PC-3 (cell line): ENCODE data around the gene C2orf78. TPM values are rescaled to one million over a fixed set of nuclear protein-coding genes. Genes with fewer than 3 reads are reported as not detected.

Source experiments
- ATAC-seq: fragments of 200-7000 bp; cut with Tn5 transposase; 2 replicates; pipeline ENCODE4 v1.9.1; 2020; ENCODE audit warnings: mild to moderate bottlenecking, moderate library complexity
- BruUV-seq: library from RNA; stranded (reverse); fragments of 400-500 nt; replicated peaks from 2 replicates; lab custom pipeline; 2021; lab: Mats Ljungman, UMichigan
- CTCF ChIA-PET: fragments of 300-600 bp; sonication (Branson Sonifier 250); formaldehyde crosslinking; loops from one replicate; lab custom pipeline; 2022; ENCODE audit warnings: antibody characterized with exemption; lab: Charles Lee
- POLR2A ChIA-PET: fragments of 300-600 bp; sonication (Branson Sonifier 250); formaldehyde crosslinking; loops from one replicate; lab custom pipeline; 2022; ENCODE audit warnings: antibody characterized with exemption; ENCODE audit not compliant: unreplicated experiment; lab: Charles Lee
- DNase-seq: peaks from one replicate; pipeline ENCODE4 v3.0.0-alpha.2; 2015
- H2AFZ ChIP-seq: fragments of 300-600 bp; sonication (generic); 2 replicates; pipeline ENCODE4 v1.6.0; 2016; ENCODE audit warnings: antibody characterized with exemption, low read length
- H3F3A ChIP-seq: fragments of 300-600 bp; sonication (generic); one replicate; pipeline ENCODE4 v1.6.0; 2017; ENCODE audit warnings: antibody characterized with exemption, low read length, control low read depth, mild to moderate bottlenecking; ENCODE audit not compliant: unreplicated experiment
- H3K27ac ChIP-seq: fragments of 300-600 bp; sonication (generic); 2 replicates; pipeline ENCODE4 v1.5.1; 2016; ENCODE audit warnings: mild to moderate bottlenecking, low read length
- H3K27me3 ChIP-seq: fragments of 300-600 bp; sonication (generic); 2 replicates; pipeline ENCODE4 v1.6.1; 2016; ENCODE audit warnings: low read length, mixed read lengths
- H3K36me3 ChIP-seq: fragments of 300-600 bp; sonication (generic); 2 replicates; pipeline ENCODE4 v1.6.1; 2016; ENCODE audit warnings: low read depth, mixed run types, low read length, mixed read lengths
- H3K4me1 ChIP-seq: fragments of 300-600 bp; sonication (generic); 2 replicates; pipeline ENCODE4 v1.5.1; 2016; ENCODE audit warnings: low read length; ENCODE audit not compliant: insufficient read depth
- H3K4me2 ChIP-seq: fragments of 300-600 bp; sonication (generic); 2 replicates; pipeline ENCODE4 v1.6.0; 2016; ENCODE audit warnings: low read length
- H3K4me3 ChIP-seq: fragments of 300-600 bp; sonication (generic); 2 replicates; pipeline ENCODE4 v1.5.1; 2016; ENCODE audit warnings: mild to moderate bottlenecking, low read length, mixed read lengths
- H3K79me2 ChIP-seq: fragments of 300-600 bp; sonication (generic); 2 replicates; pipeline ENCODE4 v1.6.1; 2017; ENCODE audit warnings: low read length, mixed read lengths
- H3K9ac ChIP-seq: fragments of 300-600 bp; sonication (generic); 2 replicates; pipeline ENCODE4 v1.6.0; 2016; ENCODE audit warnings: mild to moderate bottlenecking, low read length
- H3K9me2 ChIP-seq: fragments of 300-600 bp; sonication (generic); replicated peaks from 2 replicates; pipeline ENCODE4 v1.6.1; 2016; ENCODE audit warnings: mixed run types, low read length, mixed read lengths
- H3K9me3 ChIP-seq: fragments of 300-600 bp; sonication (generic); 2 replicates; pipeline ENCODE4 v1.6.1; 2016; ENCODE audit warnings: low read length, mixed read lengths
- H4K20me1 ChIP-seq: fragments of 300-600 bp; sonication (generic); 2 replicates; pipeline ENCODE4 v1.6.1; 2016; ENCODE audit warnings: low read length, mixed read lengths
- EZH2 ChIP-seq: fragments of 300-600 bp; sonication (generic); IDR thresholded peaks from one replicate; pipeline ENCODE4 v1.6.1; 2017; ENCODE audit warnings: antibody characterized with exemption, mild to moderate bottlenecking, low read length; ENCODE audit not compliant: unreplicated experiment
- EZH2phosphoT487 ChIP-seq: fragments of 300-600 bp; sonication (generic); IDR thresholded peaks from 2 replicates; pipeline ENCODE4 v1.6.1; 2018; ENCODE audit warnings: mild to moderate bottlenecking, antibody characterized with exemption, low read length, borderline replicate concordance
- intact Hi-C: fragments of 100-400 bp; cut with micrococcal nuclease; formaldehyde crosslinking; loops from 2 replicates; pipeline ENCODE4 v1.9.0; 2023
- total RNA-seq: library from RNA; depleted of rRNA; stranded (reverse); fragments of >200 nt; gene quantifications from 2 replicates; pipeline ENCODE4 v1.2.3, GENCODE V29; 2014
- TF ChIP-seq, protein P1 (sequence below): fragments of 300-600 bp; sonication (generic); conservative IDR thresholded peaks from 2 replicates; pipeline ENCODE4 v1.5.1; 2017; ENCODE audit warnings: antibody characterized with exemption, low read depth, mild to moderate bottlenecking, low read length

The C2orf78 gene
- total RNA-seq, 1 experiment from 2014 or later, result not detected

GRCh38 chr2:73828818-73829570 is 45.0 kb downstream of the C2orf78 start, which contains the start of gene STAMBP:
Gene STAMBP (plus strand): TSS chr2:73828961. CDS start chr2:73830857, 1,896 bp downstream.
- Histone ChIP-seq H3K9me2 (no peaks in the 10 kb centered on the region), H3K36me3 (peaks cover 16% of the 10 kb centered on the region), H4K20me1 (no peaks in the 10 kb centered on the region), H3K79me2 (peaks cover 21% of the 10 kb centered on the region), H3K9ac (peak within 1 kb of the TSS; percentile 92), H3K4me1 (peaks cover 48% of the 10 kb centered on the region), H3F3A (no peaks in the 10 kb centered on the region), H3K27ac (peak within 1 kb of the TSS; percentile 76), H3K4me3 (peak within 1 kb of the TSS; percentile 82), H3K4me2 (peak within 1 kb of the TSS; percentile 90), H2AFZ (peak within 1 kb of the TSS; percentile 90), H3K9me3 (no peaks in the 10 kb centered on the region), H3K27me3 (no peaks in the 10 kb centered on the region)
- ATAC-seq (peak; percentile 76), DNase-seq (peak; percentile 97)
- CTCF ChIA-PET, result interaction anchor here (0.5 to 1.4 kb wide), 5 partner anchors 11 to 158 kb away, joined by 3 to 10 read pairs (median 4); no protein-coding TSS in a partner anchor
- TSS peak; percentile 74 for BruUV-seq
- POLR2A ChIA-PET, result interaction anchor here (0.6 to 0.8 kb wide), 5 partner anchors 82 to 353 kb away, joined by 3 to 9 read pairs (median 6); no protein-coding TSS in a partner anchor
- intact Hi-C loops, result loop anchor here (2.0 kb wide), 1 partner anchor 98 kb away; the partner anchor contains the start of gene DGUOK
- TF ChIP-seq, protein P1, sequence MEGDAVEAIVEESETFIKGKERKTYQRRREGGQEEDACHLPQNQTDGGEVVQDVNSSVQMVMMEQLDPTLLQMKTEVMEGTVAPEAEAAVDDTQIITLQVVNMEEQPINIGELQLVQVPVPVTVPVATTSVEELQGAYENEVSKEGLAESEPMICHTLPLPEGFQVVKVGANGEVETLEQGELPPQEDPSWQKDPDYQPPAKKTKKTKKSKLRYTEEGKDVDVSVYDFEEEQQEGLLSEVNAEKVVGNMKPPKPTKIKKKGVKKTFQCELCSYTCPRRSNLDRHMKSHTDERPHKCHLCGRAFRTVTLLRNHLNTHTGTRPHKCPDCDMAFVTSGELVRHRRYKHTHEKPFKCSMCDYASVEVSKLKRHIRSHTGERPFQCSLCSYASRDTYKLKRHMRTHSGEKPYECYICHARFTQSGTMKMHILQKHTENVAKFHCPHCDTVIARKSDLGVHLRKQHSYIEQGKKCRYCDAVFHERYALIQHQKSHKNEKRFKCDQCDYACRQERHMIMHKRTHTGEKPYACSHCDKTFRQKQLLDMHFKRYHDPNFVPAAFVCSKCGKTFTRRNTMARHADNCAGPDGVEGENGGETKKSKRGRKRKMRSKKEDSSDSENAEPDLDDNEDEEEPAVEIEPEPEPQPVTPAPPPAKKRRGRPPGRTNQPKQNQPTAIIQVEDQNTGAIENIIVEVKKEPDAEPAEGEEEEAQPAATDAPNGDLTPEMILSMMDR, result no peak

GRCh38 chr2:73830871-73831401 is 47.0 kb downstream of the C2orf78 start:
- no TSS peak for BruUV-seq
- peak; percentile 66 for ATAC-seq
- no peaks in the 10 kb centered on the region for H3F3A ChIP-seq
- peaks cover 16% of the 10 kb centered on the region for H3K36me3 ChIP-seq
- no peaks in the 10 kb centered on the region for H3K9me3 ChIP-seq
- H3K27me3 ChIP-seq, result no peaks in the 10 kb centered on the region
- ChIA-PET POLR2A (no interaction called here), CTCF (no interaction called here)
- H3K4me3 ChIP-seq, result no peak overlapping the region
- H3K4me1 ChIP-seq, result peaks cover 38% of the 10 kb centered on the region
- no peaks in the 10 kb centered on the region for H3K9me2 ChIP-seq
- H3K4me2 ChIP-seq, result peak overlapping the region; percentile 90
- no peak overlapping the region for H3K9ac ChIP-seq
- peak overlapping the region; percentile 57 for H3K27ac ChIP-seq
- H2AFZ ChIP-seq, result no peak overlapping the region
- peaks cover 21% of the 10 kb centered on the region for H3K79me2 ChIP-seq
- H4K20me1 ChIP-seq, result no peaks in the 10 kb centered on the region
- no peak for TF ChIP-seq EZH2
- TF ChIP-seq, protein P1, result no peak
- TF ChIP-seq EZH2phosphoT487, result no peak
- DNase-seq, result peak; percentile 89
- intact Hi-C loops, result no loop called here

GRCh38 chr2:73832930-73833329 is 48.9 kb downstream of the C2orf78 start:
- TF ChIP-seq, protein P1, result no peak
- TF ChIP-seq EZH2phosphoT487, result no peak
- TF ChIP-seq EZH2, result no peak
- H3K27me3 ChIP-seq, result no peaks in the 10 kb centered on the region
- no peaks in the 10 kb centered on the region for H3F3A ChIP-seq
- DNase-seq (peak; percentile 62), ATAC-seq (no peak)
- H3K4me2 ChIP-seq, result no peak overlapping the region
- no TSS peak for BruUV-seq
- peaks cover 21% of the 10 kb centered on the region for H3K79me2 ChIP-seq
- no peak overlapping the region for H3K27ac ChIP-seq
- no peak overlapping the region for H3K9ac ChIP-seq
- intact Hi-C loops, result no loop called here
- ChIA-PET CTCF (no interaction called here), POLR2A (no interaction called here)
- no peak overlapping the region for H3K4me3 ChIP-seq
- no peaks in the 10 kb centered on the region for H3K9me3 ChIP-seq
- H3K36me3 ChIP-seq, result peaks cover 16% of the 10 kb centered on the region
- no peaks in the 10 kb centered on the region for H4K20me1 ChIP-seq
- H3K9me2 ChIP-seq, result no peaks in the 10 kb centered on the region
- H3K4me1 ChIP-seq, result peaks cover 38% of the 10 kb centered on the region
- no peak overlapping the region for H2AFZ ChIP-seq
